ENCODE results near the gene IQSEC2.
A peak's percentile ranks its signal among the peaks of the same experiment; 100 is the strongest.

The IQSEC2 gene

DNA sequence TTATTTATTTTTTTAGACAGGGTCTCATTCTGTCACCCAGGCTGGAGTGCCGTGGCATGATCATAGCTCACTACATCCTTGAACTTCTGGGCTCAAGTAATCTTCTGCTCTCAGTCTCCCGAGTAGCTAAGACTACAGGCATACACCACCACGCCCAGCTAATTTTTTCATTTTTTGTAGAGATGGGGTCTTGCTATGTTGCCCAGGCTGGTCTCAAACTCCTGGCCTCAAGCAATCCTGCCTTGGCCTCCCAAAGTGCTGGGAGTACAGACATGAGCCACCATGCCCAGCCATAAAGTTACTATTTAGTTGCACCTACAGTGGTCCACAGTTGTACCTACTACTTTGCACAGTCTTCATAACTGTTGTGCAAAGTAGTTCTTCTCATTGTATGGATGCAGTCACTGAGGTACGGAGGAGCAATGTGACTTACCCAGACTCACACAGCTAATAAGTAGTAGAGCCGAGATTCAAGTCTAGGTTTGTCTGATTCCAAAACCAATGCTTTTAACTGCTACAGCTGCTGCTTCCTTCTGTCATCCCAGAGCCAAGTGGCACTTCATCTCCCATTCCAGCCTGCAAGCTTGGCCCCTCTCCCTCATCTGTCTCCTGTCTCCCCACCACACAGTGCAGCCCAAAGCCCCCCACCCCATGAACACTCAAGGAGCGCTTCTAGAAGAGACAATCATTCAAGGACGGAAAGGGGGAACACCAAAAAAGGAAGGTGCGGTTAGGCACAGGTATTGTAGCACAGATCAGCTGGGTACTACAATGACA, 24.0 kb upstream of the IQSEC2 start:
- DNase-seq = no peak

DNA sequence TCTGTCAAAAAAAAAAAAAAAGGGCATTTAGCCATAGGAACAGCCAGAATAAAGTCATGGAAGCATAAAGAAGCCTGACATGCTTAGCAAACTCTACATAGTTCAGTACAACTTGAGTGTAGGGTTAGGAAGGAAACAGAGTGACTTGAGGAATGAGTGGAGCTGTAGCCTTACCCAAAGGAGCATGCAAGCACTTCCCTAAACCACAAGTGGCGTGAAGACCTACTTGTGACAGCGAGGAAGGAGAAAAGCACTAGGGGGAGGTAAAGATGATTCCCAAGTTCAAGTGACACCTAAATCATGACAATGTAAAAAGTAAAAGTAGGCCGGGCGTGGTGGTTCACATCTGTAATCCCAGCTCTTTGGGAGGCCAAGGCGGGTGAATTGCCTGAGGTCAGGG, 21.8 kb upstream of the IQSEC2 start:
- no peak for DNase-seq

DNA sequence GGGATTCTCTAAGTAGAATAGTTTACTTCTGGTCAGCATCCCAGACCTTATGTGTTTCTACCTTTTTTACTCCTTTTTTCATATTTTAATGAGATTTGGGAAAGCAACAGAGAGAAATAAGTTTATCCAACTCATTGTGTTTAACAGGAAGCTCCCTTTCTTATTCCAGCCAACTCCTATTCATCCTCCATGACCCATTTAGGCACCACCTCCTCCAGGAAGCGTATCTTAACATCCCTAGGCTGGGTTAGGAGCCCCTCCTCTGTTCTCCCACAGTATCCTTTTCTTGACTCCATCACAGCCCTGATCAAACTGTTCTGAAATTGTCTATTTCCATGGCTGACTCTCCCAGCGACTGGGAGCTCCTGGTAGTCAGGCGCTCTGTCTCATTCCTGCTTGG, 18.8 kb upstream of the IQSEC2 start:
- DNase-seq = no peak

DNA sequence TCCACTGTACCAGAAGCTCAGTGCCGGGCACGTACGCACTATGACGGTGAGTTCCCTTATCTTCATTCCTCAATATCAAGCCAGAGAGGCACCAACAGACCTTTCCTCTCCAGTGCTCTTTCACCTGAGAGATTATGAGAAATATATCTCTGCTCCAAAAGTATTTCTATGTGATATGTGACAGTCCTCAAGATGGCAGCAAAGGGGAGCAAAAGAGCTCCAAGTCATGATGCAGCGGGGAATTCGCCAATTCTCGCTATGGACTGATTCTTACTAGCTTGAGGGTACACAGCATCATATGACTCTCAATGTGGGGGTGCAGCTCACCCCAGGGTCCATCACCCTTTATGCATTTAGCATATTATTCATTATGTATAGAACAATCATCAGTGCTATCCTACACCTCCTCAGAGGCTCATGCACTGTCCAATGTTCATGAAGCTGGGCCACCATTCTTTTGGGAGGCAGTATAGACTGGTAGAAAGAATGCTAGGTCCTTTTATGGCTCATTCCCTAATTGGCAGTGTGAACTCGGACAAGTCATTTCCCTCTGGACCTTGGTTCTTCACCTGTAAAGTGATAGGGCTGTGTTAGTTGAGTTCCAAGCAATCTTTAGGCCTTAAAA, 12.8 kb upstream of the IQSEC2 start:
- DNase-seq = no peak

DNA sequence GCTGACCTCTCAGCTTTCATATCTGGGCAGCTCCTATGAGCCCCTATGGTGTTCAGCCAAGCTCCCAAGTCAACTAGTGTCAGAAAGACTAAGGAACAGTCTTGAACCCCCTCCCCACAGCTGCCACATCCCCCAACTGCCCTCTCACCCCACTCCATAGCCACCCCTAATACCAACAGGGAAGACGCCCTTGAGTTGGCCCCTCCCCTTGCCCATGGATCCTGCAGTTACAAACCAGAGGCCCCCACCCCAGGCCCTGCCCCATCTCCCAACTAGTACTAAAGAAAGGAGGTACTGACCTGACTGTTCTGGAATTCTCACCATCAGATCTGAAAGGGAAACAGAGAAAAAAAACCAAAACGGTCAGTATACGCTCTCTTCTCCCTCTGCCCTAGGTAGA, 10.2 kb upstream of the IQSEC2 start:
- DNase-seq = no peak

DNA sequence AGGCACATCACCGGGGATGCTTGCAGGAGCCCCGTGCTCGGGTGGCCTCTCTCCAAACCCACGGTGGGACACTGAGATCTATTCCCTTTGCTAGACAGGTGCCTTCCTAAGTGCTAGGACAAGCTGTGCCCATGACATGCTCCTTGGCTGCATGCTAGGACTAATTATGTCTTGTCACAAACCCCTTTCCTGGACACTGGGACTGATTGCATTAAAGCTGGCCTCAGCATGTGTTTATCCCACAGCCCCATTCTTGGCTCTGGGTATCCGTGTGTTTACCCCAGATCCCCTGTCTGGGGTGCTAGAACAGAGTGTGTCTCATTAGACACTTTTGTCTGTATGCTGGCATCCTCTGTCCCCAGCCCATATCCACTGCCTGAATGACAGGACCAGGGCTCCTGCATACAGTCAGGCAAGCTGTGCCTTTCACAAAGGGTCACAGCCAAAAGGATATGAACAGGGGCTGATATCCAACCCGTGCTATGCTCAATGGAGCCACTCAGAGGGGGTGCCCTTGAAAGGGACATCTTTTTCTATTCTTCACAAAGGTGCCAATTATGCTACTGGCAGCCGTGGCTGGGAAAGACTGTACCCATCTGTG, 9.2 kb upstream of the IQSEC2 start:
- DNase-seq = no peak

DNA sequence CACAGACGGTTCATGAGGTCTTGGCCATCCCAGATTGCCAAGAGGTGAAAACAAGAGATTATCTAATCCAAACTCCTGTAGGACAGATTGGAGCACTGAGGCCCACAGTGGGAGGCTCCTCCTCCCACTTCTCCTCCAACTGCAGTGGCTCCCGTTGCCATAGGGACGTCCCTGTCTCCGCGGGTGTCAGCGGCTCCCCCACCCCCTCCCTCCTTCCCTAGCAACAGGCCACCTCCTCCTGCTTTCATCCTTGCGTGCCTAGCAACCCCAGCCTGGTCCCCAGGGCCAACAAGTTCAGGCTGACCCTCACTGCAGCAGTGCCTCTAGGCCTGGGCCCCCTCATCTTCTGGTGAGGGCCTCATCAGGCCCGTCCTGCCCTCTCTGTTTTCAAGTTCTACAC, 6.8 kb upstream of the IQSEC2 start:
- DNase-seq = no peak

DNA sequence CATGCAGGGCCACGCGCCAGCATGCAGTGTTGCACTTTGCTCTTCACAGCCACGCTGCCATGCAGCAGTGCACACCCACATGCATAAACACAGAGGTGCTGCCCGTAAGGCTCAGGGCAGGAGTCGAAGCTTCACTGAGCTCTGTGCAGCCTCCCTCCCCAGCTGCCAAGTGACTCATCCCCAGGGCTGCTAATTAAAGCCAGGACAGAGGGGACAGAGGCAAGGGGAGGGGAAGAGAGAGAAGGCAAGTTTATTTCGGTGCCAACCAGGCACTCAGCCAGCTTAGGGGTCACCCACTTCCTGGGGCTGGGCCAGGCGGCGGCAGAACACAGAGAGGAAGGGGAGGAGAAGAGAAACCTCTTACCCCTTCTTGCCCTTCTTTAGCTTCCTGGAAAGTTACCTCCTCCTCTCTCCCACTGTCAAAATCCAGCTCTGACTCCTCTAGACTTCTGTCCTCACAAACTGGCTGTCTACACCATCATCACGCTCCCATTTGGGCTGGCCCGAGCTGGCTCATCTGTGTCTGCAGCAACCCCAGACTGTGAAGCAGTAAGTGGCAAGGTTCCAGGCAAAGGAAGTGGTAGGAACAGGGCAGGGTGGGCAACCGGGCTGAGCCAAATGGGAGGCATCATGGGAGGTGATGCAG, 6.2 kb upstream of the IQSEC2 start:
- no peak for DNase-seq

DNA sequence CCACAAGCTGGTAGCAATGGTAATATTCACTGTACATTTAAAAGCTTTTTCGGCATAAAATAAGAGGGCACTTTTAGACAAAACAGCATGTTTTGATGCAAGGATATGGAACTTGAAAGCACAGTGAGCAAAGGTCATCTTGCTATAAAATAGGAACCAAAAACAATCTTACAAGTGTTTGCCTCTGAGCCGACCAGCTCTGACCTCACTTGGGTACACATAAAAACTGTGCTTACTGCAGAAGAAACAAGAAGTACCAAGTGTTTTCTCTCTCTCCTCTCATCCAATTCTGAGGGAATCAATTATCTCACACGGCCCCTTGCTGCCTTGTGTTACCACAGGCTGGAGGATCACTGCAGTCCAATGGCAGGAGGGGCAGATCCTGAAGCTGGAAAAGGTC, 4.8 kb upstream of the IQSEC2 start:
- DNase-seq = no peak

DNA sequence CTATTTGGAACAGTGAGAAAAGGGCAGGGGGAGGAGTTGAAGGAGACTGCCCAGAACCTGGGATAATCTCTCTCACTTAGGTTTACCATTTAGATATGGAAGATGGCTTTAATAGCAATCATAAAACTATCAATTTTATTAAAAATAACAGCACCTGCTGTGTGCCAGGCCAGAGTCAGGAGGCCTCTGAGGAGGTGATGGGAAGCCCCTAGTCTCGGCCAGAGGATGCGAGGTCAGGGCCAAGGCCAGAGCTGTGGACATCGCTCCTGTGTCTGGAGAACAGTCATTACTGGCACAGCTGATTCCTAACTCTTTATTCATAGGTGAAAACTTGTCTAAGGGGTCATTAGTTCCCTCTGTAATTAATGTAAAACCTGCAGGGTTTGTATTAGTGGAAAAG, 4.2 kb upstream of the IQSEC2 start:
- DNase-seq = no peak

DNA sequence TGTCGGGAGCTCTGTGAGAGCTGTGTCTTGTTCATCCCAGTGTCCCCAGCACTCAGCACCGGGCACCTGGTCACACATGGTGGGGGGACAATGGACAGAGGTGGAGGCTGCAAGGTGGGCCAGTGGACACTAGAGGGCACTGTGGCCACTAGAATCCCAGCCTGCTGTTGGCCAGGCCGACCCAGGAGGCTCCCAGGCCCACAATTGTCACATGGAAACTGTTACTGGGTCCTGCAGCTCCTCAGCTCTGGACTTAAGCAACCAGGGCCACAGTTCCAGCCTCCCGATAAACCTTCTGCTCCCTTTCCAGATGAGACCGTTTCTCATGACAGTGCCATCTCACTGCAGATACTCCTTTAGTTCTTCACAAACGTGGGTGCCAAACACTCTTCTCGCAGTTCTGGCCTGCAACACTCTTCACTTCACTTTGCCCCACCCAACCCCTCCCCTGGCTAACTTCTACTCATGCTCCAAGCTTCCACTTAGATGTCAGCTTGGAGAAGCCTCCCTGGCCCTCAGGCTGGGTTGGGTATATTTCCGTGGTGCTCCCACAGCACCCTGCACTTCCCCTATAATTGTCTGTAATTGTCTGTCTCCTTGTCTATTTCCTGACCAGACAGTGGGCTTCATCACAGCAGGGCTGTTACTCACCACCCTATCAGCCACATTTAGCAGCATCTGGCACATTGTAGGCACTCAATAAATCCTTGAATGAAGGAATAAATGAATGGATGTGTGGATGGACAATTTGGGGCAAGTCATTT, 3.5 kb upstream of the IQSEC2 start:
- peak; percentile 10 for DNase-seq

DNA sequence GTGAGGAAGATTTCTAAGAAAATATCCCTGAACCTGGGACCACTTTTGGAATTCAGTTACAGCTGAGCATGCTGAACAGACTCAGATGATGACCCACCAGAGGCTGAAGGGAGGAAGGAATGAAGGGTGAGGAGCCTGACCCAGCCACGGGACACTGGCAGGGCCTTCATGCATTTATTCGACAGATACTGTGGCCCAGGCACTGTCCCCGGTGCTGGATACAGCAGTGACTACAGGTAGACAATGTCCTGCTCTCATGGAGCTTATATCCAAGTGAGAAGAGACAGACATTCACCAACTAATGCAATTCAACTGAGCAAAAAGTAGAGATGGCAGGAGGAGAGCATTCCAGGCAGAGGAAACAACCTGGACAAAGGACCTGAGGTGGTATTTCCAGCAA, 2.2 kb upstream of the IQSEC2 start:
- DNase-seq = no peak

DNA sequence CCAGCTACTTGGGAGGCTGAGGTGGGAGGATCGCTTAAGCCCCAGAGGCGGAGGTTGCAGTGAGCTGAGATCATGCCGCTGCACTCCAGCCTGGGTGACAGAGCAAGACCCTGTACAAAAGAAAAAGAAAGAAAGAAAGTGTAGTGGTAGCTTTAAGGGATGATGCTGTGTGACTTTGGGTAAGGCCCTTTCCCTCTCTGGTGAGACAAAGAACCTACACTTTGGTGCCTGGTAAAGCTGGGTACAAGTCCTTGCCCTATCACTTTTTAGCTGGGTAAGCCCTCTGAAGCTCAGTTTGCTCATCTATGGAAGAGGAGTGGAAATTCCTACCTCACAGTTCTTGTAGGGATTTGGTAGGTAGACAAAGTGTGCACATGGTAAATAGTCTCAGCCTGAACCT, 1.7 kb upstream of the IQSEC2 start:
- DNase-seq = no peak

DNA sequence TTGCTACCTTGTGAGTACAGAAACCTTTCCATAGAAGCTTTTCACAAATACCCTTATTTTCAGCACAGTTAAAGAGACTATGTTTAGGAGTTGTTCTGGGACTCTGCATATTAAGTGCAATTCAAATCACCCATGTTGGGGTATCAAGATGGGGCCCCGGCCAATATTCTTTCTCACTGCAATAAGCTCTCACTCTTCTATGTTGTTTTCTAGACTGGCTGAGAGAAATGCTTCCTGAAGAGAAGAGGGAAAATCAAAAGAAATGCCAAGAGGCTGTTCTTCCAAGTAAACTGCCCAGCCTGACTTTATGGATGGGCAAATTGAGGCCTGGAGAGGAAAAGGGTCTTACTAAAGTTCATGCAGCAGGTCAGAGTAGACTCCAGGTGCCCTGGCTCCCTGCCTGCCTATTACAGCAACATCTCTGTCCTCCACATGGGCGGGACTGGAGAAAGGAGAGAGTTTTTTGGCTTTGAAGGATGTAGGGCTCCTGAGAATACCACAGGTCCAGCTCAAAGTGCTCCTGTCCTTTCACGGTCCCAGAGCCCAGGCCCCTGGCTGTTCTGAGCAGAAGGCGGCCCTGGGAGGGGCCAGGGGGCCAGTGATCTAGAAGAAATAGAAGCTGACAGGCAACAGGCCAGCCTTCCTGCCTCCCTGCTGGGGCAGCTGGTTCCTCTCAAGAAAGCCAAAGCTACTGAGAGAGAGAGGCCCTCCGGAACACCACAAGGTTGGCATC, 745 bp upstream of the IQSEC2 start:
- no peak for DNase-seq

DNA sequence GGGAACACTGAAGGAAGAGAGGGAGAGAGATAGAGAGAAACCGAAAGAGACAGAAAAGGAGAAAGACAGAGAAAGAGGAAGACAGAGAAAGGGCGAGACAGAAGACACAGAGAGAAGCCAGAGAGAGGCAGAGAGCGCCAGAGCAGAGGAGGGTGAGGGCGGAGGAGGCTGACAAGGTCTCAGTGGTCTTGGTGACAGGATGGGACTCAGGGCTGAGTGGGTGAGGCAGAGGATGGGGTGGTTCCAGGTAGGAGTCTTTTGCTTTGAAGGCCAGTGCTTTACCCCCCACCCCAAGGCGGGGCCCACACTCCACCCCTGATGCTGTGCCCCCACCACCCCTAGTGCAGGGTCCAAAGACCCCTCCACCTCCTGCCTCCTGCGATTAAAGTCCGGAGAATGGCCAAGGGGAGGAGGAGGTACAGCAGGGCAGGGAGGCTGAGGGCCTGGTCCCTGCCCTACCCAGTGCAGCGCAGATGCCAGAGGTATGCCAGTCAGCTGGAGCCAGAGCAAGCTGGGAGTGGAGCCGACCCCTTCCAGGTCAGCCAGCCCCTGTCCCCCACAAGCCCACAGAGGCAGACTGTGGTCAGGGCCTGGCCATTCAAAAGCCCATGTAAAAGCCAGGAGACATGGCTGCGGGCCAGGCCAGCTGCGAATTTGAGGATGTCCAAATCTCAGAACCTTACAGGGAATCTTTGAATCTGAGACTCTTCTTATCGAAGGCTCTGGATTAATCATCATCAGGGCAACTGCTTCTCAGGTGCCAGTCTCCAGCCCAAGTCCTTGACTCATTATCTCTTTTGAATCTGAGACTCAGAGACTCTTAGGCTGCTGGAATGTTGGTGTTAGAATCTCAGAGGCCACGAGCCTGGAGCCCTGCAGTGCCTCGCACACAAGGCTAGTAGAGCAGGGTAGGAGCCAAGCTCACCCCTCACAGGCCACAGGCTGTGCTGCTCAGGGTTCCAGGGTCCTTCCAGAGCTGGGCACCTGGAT, 758 bp downstream of the IQSEC2 start:
- DNase-seq = no peak

DNA sequence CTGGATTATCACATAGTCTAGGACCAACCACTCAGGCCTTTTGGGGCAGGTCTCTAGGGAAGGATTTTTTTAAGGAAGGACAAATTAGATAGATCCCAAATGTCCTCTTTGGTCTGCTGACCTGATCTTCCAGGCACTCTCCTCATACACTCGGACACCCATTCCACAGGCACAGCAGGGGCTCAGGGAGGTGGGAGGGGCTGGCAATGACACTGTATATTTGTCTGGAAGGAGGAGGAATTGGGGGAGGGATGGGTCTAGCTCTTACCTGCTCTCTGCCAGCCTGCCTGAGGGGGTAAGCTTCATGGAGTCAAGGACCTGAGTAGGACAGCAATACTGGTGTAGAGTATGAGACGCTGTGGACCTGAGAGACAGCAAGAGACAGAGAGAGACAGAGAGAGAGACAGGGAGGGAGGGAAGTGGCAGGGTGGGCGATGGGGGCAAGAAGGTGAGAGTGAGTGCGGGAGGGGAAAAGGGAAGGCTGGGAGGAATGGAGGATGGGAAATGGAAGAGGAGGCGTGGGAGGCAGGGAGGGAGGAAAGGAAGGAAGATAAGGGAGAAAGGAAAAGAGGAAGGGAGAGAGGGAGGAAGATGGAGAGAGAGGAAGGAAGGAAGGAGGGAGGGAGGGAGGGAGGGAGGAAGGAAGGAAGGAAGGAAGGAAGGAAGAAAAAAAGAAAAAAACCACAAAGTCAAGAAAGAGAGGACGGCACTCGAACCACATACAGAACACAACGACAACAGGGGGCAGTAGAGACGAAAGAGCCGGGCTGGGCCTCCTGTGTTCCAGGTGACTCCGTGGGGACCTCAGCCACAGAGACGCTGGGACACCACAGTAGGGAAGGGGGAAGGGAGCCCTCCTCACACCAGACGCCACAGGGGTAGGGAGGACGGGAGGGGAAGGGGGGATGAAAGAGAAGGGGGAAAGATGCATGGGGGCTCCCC, 1.8 kb downstream of the IQSEC2 start:
- no peak for DNase-seq

DNA sequence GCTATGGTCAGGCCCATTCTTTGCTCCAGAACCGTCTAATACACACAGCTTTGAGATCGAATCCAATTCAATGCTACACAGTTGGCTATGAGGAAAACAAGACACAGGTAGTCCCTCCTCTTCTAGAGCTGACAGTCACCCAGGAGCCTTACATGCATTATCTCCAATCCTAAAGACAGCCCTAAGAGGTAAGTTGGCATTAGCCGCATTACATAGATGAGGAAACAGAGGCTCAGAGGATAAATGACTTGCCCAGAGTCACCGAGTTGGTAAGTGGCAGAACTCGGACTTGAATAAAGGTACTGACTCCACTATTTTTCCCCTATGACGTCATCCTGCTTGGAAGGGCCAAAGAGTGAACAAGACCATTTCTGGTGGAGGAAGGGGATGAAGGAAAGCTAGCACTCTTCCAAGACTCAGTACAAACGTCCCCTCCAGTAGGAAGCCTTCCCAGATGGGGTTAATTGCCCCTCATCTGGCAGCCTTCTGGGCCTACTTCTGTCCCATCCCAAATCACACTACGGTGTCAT, 8.5 kb downstream of the IQSEC2 start:
- no peak for DNase-seq

DNA sequence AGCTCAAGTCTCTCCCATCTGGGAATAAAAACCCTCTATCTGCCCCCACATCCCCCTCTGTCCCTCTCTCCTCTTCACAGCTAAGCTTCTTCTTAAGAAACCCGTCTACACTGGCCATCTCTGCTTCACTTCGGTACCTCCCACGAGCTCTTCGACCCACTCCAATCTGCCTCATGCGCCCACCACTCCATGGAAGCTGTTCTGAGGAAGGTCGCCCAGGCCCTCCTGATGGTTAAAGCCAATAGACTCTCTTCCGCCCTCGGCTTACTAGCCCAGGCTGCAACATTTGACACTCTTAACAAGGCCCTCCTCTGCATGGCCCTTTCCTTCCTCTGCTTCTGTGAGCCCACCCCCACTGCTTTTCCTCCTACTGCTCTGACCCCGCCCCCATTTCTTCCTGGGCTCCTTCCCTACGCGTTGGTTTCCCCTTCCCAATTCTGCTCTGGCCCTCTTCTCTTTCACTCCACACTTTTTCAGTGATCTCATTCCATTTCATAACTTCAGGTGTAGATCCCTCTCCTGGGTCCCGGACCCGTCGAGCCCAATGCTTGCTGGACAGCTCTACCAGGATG, 11.8 kb downstream of the IQSEC2 start:
- DNase-seq = no peak

DNA sequence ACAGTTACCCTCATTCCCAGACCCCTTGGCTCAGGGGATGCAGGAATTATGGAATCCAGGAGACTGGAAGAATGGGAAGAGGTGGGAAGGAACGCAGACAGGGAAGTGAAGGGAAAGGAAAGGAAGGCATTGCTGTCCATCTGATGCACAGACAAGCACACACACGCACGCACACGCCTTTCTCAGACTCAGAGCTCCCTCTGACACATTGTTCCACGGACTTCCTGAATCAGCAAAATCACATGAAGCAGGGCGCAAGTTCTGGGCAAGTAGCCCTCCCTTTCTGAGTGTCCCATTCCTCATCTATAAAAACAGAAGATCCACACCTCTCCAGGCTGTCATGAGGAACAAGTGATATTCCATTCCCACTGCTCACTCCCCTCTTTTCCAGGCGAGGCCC, 13.2 kb downstream of the IQSEC2 start:
- DNase-seq = no peak
